ENCODE data around the gene FUZ.

The FUZ gene

DNA sequence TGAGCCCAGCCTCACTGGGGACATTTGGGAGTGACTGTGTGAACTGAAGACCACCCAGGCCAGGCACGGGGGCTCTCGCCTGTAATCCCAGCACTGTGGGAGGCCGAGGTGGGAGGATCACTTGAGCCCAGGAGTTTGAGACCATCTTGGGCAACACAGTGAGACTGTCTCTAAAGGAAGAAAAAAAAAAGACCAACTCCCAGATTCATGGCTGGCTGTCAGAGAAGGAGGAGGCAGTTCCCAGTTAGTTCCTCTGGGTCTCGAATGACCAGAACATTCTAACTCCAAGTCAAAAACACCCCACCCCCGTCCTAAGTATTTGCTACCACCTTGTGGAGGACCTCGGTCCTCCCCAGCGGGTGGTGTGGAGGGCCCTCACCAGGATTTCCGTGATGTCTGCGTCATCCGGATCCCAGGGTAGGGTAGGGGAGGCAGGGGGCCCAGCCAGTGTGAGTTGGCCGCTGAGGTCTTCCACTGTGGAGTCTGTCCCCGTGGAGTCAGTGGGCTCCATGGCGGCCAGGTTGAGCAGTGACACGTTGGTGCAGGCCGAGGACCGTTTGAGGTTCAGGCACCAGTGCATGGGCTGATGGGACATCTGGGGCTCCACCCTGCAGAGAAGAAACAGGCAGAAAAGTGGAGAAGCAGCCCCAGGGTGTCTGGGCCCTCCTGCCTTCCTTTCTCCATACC is 51.3 kb downstream of the FUZ start:
- TF ChIP-seq TAF1 (IDR thresholded peaks at IDR 0.05; ENCODE audit: borderline replicate concordance, insufficient read depth, low read length), result no peak
- no peak for TF ChIP-seq SIN3A (IDR thresholded peaks at IDR 0.05; ENCODE audit: borderline replicate concordance, insufficient read depth, low read length)
- TF ChIP-seq, protein P1, sequence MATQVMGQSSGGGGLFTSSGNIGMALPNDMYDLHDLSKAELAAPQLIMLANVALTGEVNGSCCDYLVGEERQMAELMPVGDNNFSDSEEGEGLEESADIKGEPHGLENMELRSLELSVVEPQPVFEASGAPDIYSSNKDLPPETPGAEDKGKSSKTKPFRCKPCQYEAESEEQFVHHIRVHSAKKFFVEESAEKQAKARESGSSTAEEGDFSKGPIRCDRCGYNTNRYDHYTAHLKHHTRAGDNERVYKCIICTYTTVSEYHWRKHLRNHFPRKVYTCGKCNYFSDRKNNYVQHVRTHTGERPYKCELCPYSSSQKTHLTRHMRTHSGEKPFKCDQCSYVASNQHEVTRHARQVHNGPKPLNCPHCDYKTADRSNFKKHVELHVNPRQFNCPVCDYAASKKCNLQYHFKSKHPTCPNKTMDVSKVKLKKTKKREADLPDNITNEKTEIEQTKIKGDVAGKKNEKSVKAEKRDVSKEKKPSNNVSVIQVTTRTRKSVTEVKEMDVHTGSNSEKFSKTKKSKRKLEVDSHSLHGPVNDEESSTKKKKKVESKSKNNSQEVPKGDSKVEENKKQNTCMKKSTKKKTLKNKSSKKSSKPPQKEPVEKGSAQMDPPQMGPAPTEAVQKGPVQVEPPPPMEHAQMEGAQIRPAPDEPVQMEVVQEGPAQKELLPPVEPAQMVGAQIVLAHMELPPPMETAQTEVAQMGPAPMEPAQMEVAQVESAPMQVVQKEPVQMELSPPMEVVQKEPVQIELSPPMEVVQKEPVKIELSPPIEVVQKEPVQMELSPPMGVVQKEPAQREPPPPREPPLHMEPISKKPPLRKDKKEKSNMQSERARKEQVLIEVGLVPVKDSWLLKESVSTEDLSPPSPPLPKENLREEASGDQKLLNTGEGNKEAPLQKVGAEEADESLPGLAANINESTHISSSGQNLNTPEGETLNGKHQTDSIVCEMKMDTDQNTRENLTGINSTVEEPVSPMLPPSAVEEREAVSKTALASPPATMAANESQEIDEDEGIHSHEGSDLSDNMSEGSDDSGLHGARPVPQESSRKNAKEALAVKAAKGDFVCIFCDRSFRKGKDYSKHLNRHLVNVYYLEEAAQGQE (IDR thresholded peaks at IDR 0.05; ENCODE audit: insufficient read depth in 1 of 2, low read depth in 2 of 2, low read length in 2 of 2), result no peak
- TF ChIP-seq FOXP2 (optimal IDR thresholded peaks at IDR 0.05; ENCODE audit: borderline replicate concordance, extremely low read depth, extremely low read length, insufficient read depth), result no peak
- no peak for TF ChIP-seq POLR2AphosphoS5 (IDR thresholded peaks at IDR 0.05; ENCODE audit: low read depth, low read length)

DNA sequence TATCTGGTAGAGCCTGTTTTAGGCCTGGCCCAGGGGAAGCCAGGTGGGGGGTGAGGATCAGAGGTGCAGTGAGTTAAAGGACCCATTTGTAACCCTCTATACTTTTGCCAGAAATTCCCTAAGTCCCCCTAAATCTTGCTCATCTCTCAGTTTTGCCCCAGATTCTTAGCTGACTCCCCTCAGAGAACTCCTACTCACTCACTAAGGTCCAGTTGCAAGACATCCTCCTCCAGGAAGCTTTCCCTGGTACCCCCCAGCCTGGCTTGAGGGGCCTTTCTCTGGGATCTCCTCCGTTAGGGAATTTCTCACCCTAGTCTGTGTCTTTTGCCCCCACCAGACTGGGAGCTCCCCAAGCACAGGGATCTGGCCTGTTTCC is 51.9 kb downstream of the FUZ start:
- TF ChIP-seq POLR2AphosphoS5 (IDR thresholded peaks at IDR 0.05; ENCODE audit: low read depth, low read length) (no peak), TAF1 (IDR thresholded peaks at IDR 0.05; ENCODE audit: borderline replicate concordance, insufficient read depth, low read length) (no peak), SIN3A (IDR thresholded peaks at IDR 0.05; ENCODE audit: borderline replicate concordance, insufficient read depth, low read length) (no peak)

DNA sequence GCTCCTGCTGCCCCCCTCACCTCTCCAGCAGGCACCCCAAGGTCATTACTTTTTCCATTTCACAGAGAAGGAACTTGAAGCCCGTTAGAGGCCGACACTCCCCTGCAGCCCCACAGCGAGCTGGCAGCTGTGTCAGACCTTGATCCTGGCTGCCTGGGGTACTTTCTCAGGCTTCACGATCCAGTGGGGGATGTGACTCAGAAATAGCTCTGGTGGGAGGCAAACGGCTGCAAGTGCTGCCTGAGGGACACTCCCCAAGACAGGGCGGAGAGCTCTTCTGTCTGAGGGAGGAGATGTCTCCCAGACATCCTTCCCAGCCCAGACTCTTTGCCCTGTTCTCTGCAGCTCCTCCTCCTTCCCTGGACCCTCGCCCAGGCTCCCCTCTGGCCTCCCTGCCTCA is 54.8 kb downstream of the FUZ start:
- TF ChIP-seq POLR2AphosphoS5 (IDR thresholded peaks at IDR 0.05; ENCODE audit: low read depth, low read length) (no peak), FOXP2 (optimal IDR thresholded peaks at IDR 0.05; ENCODE audit: borderline replicate concordance, extremely low read depth, extremely low read length, insufficient read depth) (no peak), TAF1 (IDR thresholded peaks at IDR 0.05; ENCODE audit: borderline replicate concordance, insufficient read depth, low read length) (no peak), SIN3A (IDR thresholded peaks at IDR 0.05; ENCODE audit: borderline replicate concordance, insufficient read depth, low read length) (no peak)
- TF ChIP-seq, protein P1 (IDR thresholded peaks at IDR 0.05; ENCODE audit: insufficient read depth in 1 of 2, low read depth in 2 of 2, low read length in 2 of 2), result no peak
